Natural killer cell (primary cell): ENCODE results near the gene ZNF592. TPM values are rescaled to one million over a fixed set of nuclear protein-coding genes. Genes with fewer than 3 reads are reported as not detected.

Source experiments
- ATAC-seq, 3 donors: fragments of 150-1000 bp in 2 of 3; fragments of 200-7000 bp in 1 of 3; cut with Tn5 transposase; 1 replicate in 1 of 3; 2 replicates in 2 of 3; pipeline ENCODE4 v1.10.0; 2021; ENCODE audit warnings: mild to moderate bottlenecking in 2 of 3, moderate library complexity in 2 of 3
- DNase-seq, 2 donors: peaks; one replicate each; pipeline versions ENCODE4 v3.0.0 to v3.0.0-alpha.2; 2013 to 2021; ENCODE audit warnings: mixed read lengths in 1 of 2
- H3K27ac ChIP-seq: one replicate; pipeline ENCODE4 v1.5.1; 2013; ENCODE audit warnings: mild to moderate bottlenecking, low read length
- H3K27me3 ChIP-seq: one replicate; pipeline ENCODE4 v1.6.1; 2013; ENCODE audit warnings: low read length; ENCODE audit not compliant: control insufficient read depth, insufficient read depth
- H3K36me3 ChIP-seq: one replicate; pipeline ENCODE4 v1.6.1; 2013; ENCODE audit warnings: low read length; ENCODE audit not compliant: control insufficient read depth, insufficient read depth
- H3K4me1 ChIP-seq: one replicate; pipeline ENCODE4 v1.6.1; 2013; ENCODE audit warnings: low read length; ENCODE audit not compliant: control insufficient read depth, insufficient read depth
- H3K4me3 ChIP-seq: one replicate; pipeline ENCODE4 v1.5.1; 2013; ENCODE audit warnings: low read length
- H3K9me3 ChIP-seq: one replicate; pipeline ENCODE4 v1.6.1; 2013; ENCODE audit warnings: low read length; ENCODE audit not compliant: control insufficient read depth, insufficient read depth
- H3K27ac Mint-ChIP-seq, 2 donors: one replicate each; pipeline ENCODE4 v1.8.0; 2022; ENCODE audit warnings: mild to moderate bottlenecking in 2 of 2, mixed read lengths in 2 of 2, moderate library complexity in 1 of 2
- H3K27me3 Mint-ChIP-seq, 2 donors: one replicate each; pipeline ENCODE4 v1.8.0; 2022; ENCODE audit warnings: low read depth in 2 of 2, mixed read lengths in 2 of 2
- H3K36me3 Mint-ChIP-seq: one replicate; pipeline ENCODE4 v1.8.0; 2022; ENCODE audit warnings: mixed read lengths
- H3K4me1 Mint-ChIP-seq, 2 donors: one replicate each; pipeline ENCODE4 v1.8.0; 2022; ENCODE audit warnings: mixed read lengths in 2 of 2
- H3K4me3 Mint-ChIP-seq: one replicate; pipeline ENCODE4 v1.8.0; 2022; ENCODE audit warnings: mild to moderate bottlenecking, moderate library complexity, mixed read lengths
- H3K9me3 Mint-ChIP-seq, 2 donors: one replicate each; pipeline ENCODE4 v1.8.0; 2022; ENCODE audit warnings: mixed read lengths in 2 of 2
- CTCF ChIP-seq: fragments of 200-600 bp; IDR thresholded peaks from one replicate; pipeline ENCODE4 v1.8.0; 2022; ENCODE audit warnings: antibody characterized with exemption
- WGBS: methylation state at CpG from one replicate; pipeline ENCODE4 v1.1.7; 2013; ENCODE audit warnings: missing lambda C conversion rate; ENCODE audit not compliant: insufficient coverage; 5-methylcytosine and 5-hydroxymethylcytosine counted together
- intact Hi-C: fragments of 100-400 bp; cut with micrococcal nuclease; formaldehyde crosslinking; loops from one replicate; pipeline ENCODE4 v1.14.2; 2022
- total RNA-seq, 4 donors: library from RNA; stranded (reverse); fragments of 120-200 nt in 1 of 4; gene quantifications; one replicate each; pipeline versions ENCODE4 v1.2.3 to v1.2.4, GENCODE V29; 2013 to 2022

Gene ZNF592, protein sequence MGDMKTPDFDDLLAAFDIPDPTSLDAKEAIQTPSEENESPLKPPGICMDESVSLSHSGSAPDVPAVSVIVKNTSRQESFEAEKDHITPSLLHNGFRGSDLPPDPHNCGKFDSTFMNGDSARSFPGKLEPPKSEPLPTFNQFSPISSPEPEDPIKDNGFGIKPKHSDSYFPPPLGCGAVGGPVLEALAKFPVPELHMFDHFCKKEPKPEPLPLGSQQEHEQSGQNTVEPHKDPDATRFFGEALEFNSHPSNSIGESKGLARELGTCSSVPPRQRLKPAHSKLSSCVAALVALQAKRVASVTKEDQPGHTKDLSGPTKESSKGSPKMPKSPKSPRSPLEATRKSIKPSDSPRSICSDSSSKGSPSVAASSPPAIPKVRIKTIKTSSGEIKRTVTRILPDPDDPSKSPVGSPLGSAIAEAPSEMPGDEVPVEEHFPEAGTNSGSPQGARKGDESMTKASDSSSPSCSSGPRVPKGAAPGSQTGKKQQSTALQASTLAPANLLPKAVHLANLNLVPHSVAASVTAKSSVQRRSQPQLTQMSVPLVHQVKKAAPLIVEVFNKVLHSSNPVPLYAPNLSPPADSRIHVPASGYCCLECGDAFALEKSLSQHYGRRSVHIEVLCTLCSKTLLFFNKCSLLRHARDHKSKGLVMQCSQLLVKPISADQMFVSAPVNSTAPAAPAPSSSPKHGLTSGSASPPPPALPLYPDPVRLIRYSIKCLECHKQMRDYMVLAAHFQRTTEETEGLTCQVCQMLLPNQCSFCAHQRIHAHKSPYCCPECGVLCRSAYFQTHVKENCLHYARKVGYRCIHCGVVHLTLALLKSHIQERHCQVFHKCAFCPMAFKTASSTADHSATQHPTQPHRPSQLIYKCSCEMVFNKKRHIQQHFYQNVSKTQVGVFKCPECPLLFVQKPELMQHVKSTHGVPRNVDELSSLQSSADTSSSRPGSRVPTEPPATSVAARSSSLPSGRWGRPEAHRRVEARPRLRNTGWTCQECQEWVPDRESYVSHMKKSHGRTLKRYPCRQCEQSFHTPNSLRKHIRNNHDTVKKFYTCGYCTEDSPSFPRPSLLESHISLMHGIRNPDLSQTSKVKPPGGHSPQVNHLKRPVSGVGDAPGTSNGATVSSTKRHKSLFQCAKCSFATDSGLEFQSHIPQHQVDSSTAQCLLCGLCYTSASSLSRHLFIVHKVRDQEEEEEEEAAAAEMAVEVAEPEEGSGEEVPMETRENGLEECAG (N-terminal part only)
- 10 to 100 TPM; 38.0 to 43.8 (median 39.1) TPM for total RNA-seq
- total RNA-seq (2013): 18.8 TPM

DNA sequence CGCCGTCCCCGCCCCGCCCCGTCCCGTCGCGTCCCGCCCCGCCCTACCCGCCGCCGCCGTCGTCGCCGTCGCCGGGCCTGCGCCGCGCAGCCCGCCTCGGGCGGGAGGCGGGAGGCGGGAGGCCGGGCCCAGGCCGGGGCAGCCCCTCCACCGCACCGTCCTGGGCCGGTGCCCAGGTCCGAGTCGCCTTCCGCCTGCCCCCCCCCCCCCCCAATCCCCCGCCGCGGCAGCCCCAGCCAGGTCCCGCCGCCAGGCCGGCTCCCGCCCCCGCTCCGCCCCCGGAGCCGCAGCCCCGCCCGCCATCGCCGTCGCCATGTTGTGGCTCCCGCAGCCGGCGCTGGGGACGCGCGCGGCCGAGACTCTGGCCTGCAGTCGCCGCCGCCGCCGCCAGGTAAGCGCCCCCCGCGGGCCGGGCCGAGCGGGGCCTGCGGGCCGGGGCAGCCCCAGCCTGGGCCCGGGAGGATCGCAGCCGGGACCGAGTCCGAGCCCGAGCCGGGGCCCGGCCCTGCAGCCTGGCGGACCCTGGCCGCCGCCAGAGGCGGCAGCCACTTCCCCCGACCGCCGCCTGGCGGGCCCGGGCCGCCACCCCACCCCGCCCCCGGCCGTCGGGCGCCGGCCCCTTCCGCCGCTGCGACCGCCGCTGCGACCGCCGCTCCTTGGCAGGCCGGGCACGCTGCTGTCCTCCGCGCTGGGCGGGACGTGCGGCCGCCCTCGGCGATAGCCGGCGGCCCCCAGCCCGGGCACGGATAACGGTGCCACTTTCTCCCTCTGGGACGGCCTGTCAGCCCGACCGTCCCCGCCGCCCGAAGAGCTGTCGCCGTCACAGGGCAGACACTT, at the start of gene ZNF592:
Gene ZNF592, plus strand, starts transcription at position 319 of the 837 bp plus-strand sequence. CDS start 34,084 bp downstream, outside the sequence.
- Mint-ChIP-seq H3K27ac (peak within 1 kb of the TSS; percentile 96 to 99), H3K9me3 (no peaks in the 10 kb centered on the region), H3K4me3 (peak within 1 kb of the TSS; percentile 96), H3K27me3 (no peaks in the 10 kb centered on the region), H3K4me1 (peaks cover 57 to 63% of the 10 kb centered on the region in 2 donors), H3K36me3 (no peaks in the 10 kb centered on the region)
- H3K4me3 ChIP-seq: peak within 1 kb of the TSS; percentile 87
- H3K4me1 ChIP-seq: peaks cover 36% of the 10 kb centered on the region
- intact Hi-C loops: loop anchor here (2.0 to 10.0 kb wide), 3 partner anchors 94 to 236 kb away; partner anchors contain the start of genes PDE8A and WDR73
- WGBS: under 1% methylated on average over 127 of the region's 127 CpGs
- no peak for TF ChIP-seq CTCF
- H3K27ac ChIP-seq: peak within 1 kb of the TSS; percentile 87
- peak; percentile 65 to 82 (median 76) for ATAC-seq
- no peaks in the 10 kb centered on the region for H3K9me3 ChIP-seq
- no peaks in the 10 kb centered on the region for H3K27me3 ChIP-seq
- peak; percentile 82 to 88 for DNase-seq
- H3K36me3 ChIP-seq: no peaks in the 10 kb centered on the region

DNA sequence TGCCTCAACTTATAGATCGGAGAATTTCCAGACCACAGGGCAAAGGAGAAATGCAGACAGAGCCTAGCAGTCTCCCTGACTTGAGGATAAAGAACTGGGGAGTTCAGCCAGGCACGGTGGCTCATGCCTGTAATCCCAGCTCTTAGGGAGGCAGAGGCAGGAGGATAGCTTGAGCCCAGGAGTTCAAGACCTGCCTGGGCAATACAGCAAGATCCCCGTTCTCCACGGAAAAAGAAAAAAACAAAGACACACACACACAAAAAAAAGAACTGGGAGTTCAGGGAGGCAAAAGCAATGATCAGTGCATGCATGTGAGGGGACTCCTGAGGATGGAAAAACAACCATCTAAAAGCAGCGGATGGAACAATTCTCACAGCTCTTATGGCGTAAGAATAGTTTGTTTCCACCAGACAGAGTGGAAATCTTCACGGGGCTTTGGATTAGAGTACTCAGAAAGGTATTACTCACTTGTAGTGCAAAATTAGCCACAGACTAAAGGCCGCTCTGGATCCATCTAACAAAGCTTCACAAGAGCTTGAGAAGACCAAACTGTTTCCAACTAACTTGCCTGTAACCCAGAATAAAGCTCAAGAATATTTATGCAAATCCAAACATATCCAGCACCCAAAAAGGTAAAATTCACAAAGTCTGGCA, 48.7 kb upstream of the ZNF592 start:
- Histone ChIP-seq H3K9me3 (no peaks in the 10 kb centered on the region), H3K4me1 (peaks cover 3% of the 10 kb centered on the region), H3K27me3 (no peaks in the 10 kb centered on the region), H3K27ac (no peak overlapping the region), H3K36me3 (peaks cover 2% of the 10 kb centered on the region), H3K4me3 (no peak overlapping the region)
- WGBS: 78% methylated on average over 8 of the region's 8 CpGs
- no peak for DNase-seq
- no peak for TF ChIP-seq CTCF
- no peak for ATAC-seq
- Mint-ChIP-seq H3K27ac (peak overlapping the region; percentile 37 to 74), H3K27me3 (no peaks in the 10 kb centered on the region), H3K4me1 (peaks cover 48 to 51% of the 10 kb centered on the region in 2 donors), H3K4me3 (no peak overlapping the region), H3K36me3 (no peaks in the 10 kb centered on the region), H3K9me3 (no peaks in the 10 kb centered on the region)
- intact Hi-C loops: no loop called here

GRCh38 chr15:84702961-84703482, 45.4 kb upstream of the ZNF592 start:
- intact Hi-C loops: no loop called here
- peak in 2 of 3 donors; percentile 34 to 45 for ATAC-seq
- Histone ChIP-seq H3K36me3 (peaks cover 2% of the 10 kb centered on the region), H3K4me1 (peaks cover 3% of the 10 kb centered on the region), H3K9me3 (no peaks in the 10 kb centered on the region), H3K27ac (no peak overlapping the region), H3K27me3 (no peaks in the 10 kb centered on the region), H3K4me3 (no peak overlapping the region)
- peak overlapping the region; percentile 53 to 66 for H3K27ac Mint-ChIP-seq
- WGBS: 57% methylated on average over 4 of the region's 4 CpGs
- H3K36me3 Mint-ChIP-seq: no peaks in the 10 kb centered on the region
- H3K27me3 Mint-ChIP-seq: no peaks in the 10 kb centered on the region
- no peaks in the 10 kb centered on the region for H3K9me3 Mint-ChIP-seq
- DNase-seq: no peak
- TF ChIP-seq CTCF: no peak
- H3K4me1 Mint-ChIP-seq: peaks cover 51 to 52% of the 10 kb centered on the region in 2 donors
- no peak overlapping the region for H3K4me3 Mint-ChIP-seq
